Astrocyte (in vitro differentiated cells and primary cell): ENCODE data around the gene BCAS1.

Source experiments
- EZH2 ChIP-seq: IDR thresholded peaks from 2 replicates; pipeline ENCODE4 v1.6.1; 2012; ENCODE audit warnings: mild to moderate bottlenecking, low read length, inconsistent platforms; ENCODE audit not compliant: insufficient read depth
- TF ChIP-seq, protein P1 (sequence below): IDR thresholded peaks from 2 replicates; pipeline ENCODE4 v1.5.1; 2011; ENCODE audit warnings: low read depth, mild to moderate bottlenecking, inconsistent platforms, low read length, moderate library complexity; ENCODE audit not compliant: insufficient read depth

DNA sequence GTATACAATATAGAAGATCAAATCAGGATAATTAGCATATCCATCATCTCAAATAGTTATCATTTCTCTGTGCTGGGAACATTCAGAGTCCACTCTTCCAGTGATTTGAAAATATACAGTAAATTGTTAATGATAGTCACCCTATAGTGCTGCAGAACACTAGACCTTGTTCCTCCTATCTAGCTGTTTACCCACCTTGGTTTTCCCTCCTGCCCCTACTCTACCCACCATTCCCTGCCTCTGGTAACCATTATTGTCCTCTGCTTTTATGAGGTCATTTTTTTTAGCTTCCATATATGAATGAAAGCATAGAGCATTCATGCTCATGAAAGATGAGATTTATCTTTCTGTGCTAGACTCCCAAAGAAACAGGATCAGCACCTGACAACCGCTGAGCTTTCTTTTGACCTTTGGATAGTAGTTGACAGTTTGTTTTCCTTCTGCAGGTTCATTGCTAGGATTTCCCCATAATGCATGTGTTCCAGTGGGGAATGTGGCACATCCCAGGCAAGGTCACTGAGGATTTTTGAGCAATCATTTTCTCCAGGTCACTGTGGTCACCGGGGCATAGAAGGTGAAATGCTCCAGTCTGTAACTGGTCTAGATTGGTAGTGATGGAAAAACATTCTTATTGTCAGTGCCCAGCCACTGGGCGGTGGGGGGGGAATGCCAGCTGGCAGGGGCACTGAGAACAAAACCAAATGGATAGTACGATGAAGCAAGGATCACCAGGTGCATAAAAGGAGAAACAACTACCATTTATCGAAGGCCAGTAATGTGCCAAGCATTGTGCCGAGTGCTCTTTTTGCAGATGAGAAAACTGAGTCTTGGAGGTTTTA, 33.6 kb upstream of the BCAS1 start:
- TF ChIP-seq, protein P1, sequence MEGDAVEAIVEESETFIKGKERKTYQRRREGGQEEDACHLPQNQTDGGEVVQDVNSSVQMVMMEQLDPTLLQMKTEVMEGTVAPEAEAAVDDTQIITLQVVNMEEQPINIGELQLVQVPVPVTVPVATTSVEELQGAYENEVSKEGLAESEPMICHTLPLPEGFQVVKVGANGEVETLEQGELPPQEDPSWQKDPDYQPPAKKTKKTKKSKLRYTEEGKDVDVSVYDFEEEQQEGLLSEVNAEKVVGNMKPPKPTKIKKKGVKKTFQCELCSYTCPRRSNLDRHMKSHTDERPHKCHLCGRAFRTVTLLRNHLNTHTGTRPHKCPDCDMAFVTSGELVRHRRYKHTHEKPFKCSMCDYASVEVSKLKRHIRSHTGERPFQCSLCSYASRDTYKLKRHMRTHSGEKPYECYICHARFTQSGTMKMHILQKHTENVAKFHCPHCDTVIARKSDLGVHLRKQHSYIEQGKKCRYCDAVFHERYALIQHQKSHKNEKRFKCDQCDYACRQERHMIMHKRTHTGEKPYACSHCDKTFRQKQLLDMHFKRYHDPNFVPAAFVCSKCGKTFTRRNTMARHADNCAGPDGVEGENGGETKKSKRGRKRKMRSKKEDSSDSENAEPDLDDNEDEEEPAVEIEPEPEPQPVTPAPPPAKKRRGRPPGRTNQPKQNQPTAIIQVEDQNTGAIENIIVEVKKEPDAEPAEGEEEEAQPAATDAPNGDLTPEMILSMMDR: no peak
- TF ChIP-seq EZH2: no peak
